Keratinocyte (primary cell): Measurements from ENCODE around the gene PSMD6. TPM values are rescaled to one million over a fixed set of nuclear protein-coding genes. Genes with fewer than 3 reads are reported as not detected.

ENCODE experiments used
- DNase-seq: peaks from one replicate; pipeline ENCODE4 v3.0.0-alpha.2; 2011; ENCODE audit warnings: low read depth, missing footprints, low spot score
- FAIRE-seq: peaks from 2 replicates; lab custom pipeline; 2011; peaks lifted over from hg19 to GRCh38; lab: Jason Lieb, UNC
- H2AFZ ChIP-seq: 2 replicates; pipeline ENCODE4 v1.6.0; 2012; ENCODE audit warnings: low read length, control low read depth, inconsistent platforms; ENCODE audit not compliant: control insufficient read depth
- H3K27ac ChIP-seq: 2 replicates; pipeline ENCODE4 v1.5.1; 2011; ENCODE audit warnings: low read length; ENCODE audit not compliant: control insufficient read depth, insufficient read depth
- H3K27me3 ChIP-seq: 3 replicates; pipeline ENCODE4 v1.6.0; 2011; ENCODE audit warnings: low read length; ENCODE audit not compliant: control insufficient read depth, insufficient read depth; ENCODE audit errors: extremely low read depth
- H3K36me3 ChIP-seq, 2 experiments: 2 replicates in 1 of 2; 3 replicates in 1 of 2; pipeline ENCODE4 v1.5.1; 2011; ENCODE audit warnings: low read length in 2 of 2, mild to moderate bottlenecking in 1 of 2; ENCODE audit not compliant: control insufficient read depth in 2 of 2, insufficient read depth in 2 of 2; ENCODE audit errors: extremely low read depth in 1 of 2
- H3K4me1 ChIP-seq: 3 replicates; pipeline ENCODE4 v1.5.1; 2011; ENCODE audit warnings: low read length; ENCODE audit not compliant: control insufficient read depth, insufficient read depth; ENCODE audit errors: extremely low read depth
- H3K4me2 ChIP-seq: 3 replicates; pipeline ENCODE4 v1.6.0; 2011; ENCODE audit warnings: low read depth, low read length; ENCODE audit not compliant: control insufficient read depth, insufficient read depth; ENCODE audit errors: extremely low read depth
- H3K4me3 ChIP-seq, 3 experiments: fragments of 200-600 bp in 1 of 3; sonication (generic) in 1 of 3; 2 replicates in 2 of 3; 3 replicates in 1 of 3; pipeline ENCODE4 v1.5.1; 2011 to 2016; ENCODE audit warnings: low read length in 3 of 3, mild to moderate bottlenecking in 3 of 3, control low read depth in 2 of 3, inconsistent platforms in 1 of 3, low read depth in 1 of 3, mixed read lengths in 1 of 3, mixed run types in 1 of 3, moderate library complexity in 1 of 3; ENCODE audit not compliant: control insufficient read depth in 2 of 3, insufficient read depth in 2 of 3; ENCODE audit errors: extremely low read depth in 1 of 3
- H3K79me2 ChIP-seq: 2 replicates; pipeline ENCODE4 v1.6.0; 2012; ENCODE audit warnings: low read length; ENCODE audit not compliant: control insufficient read depth, insufficient read depth
- H3K9ac ChIP-seq: 3 replicates; pipeline ENCODE4 v1.6.0; 2011; ENCODE audit warnings: low read length; ENCODE audit not compliant: control insufficient read depth, insufficient read depth; ENCODE audit errors: extremely low read depth
- H3K9me1 ChIP-seq: 3 replicates; pipeline ENCODE4 v1.6.0; 2011; ENCODE audit warnings: low read length; ENCODE audit not compliant: control insufficient read depth, insufficient read depth; ENCODE audit errors: extremely low read depth
- H3K9me3 ChIP-seq: 2 replicates; pipeline ENCODE4 v1.5.1; 2012; ENCODE audit warnings: low read depth, low read length; ENCODE audit not compliant: control insufficient read depth
- H4K20me1 ChIP-seq: 3 replicates; pipeline ENCODE4 v1.6.0; 2011; ENCODE audit warnings: low read length; ENCODE audit not compliant: control insufficient read depth, insufficient read depth; ENCODE audit errors: extremely low read depth
- CTCF ChIP-seq, 3 experiments: IDR thresholded peaks in 1 of 3; conservative IDR thresholded peaks in 1 of 3; optimal IDR thresholded peaks in 1 of 3; 2 replicates in 2 of 3; 3 replicates in 1 of 3; pipeline versions ENCODE3 to v1.5.1; 2011; ENCODE audit warnings: low read length in 3 of 3, mild to moderate bottlenecking in 3 of 3, moderate library complexity in 2 of 3, control low read depth in 1 of 3, inconsistent platforms in 1 of 3; ENCODE audit not compliant: insufficient read depth in 2 of 3; ENCODE audit errors: extremely low read depth in 1 of 3
- EZH2 ChIP-seq: IDR thresholded peaks from one replicate; pipeline ENCODE4 v1.6.1; 2012; ENCODE audit warnings: inconsistent platforms, mild to moderate bottlenecking, low read length, moderate library complexity
- dilution Hi-C: fragments of 300-500 bp; cut with MboI; formaldehyde crosslinking; loops from one replicate; pipeline ENCODE4 v1.7.0; 2020; ENCODE audit warnings: low sequenced_read_pairs; ENCODE audit not compliant: extremely low pct_ligation_motif_present
- polyA plus RNA-seq, 5 experiments: library from polyadenylated mRNA; depleted of rRNA in 3 of 5; stranded (reverse) in 3 of 5; stranded (forward) in 1 of 5; unstranded in 1 of 5; fragments of >200 nt; gene quantifications; 1 replicate in 1 of 5; 2 replicates in 3 of 5; 3 replicates in 1 of 5; pipeline versions ENCODE4 v1.2.1 to v1.2.3, GENCODE V29; 2011 to 2012; ENCODE audit warnings: missing spikeins in 2 of 5, low read depth in 1 of 5, low replicate concordance in 1 of 5

PSMD6 gene
- polyA plus RNA-seq, 1 donor (not counting 4 experiments of a cell fraction or from before 2014, with no cell fraction given): 100 TPM

DNA sequence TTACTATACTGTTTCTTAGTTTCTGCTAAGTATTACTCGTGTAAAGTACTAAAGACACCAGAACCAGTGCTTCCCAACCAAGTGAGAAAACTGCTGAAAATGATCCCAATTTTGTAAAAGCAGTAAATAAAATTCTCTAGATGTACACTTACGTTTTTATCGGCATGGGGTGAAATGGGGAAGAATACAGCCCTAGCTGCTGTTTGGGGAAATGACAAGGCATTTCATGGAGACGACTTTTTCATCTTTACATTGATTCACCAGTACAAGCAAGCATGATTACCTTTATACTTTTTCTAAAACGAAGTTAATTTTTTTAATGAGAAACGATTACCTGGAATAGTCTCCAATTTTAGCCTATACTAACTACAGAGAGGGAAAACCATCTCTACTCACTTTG, 1.4 kb downstream of the PSMD6 start:
- DNase-seq: no peak
- H3K4me1 ChIP-seq: peaks cover 22% of the 10 kb centered on the region
- dilution Hi-C loops: no loop called here
- peaks cover 31% of the 10 kb centered on the region for H3K79me2 ChIP-seq
- no peaks in the 10 kb centered on the region for H3K27me3 ChIP-seq
- H3K36me3 ChIP-seq: peaks cover 12 to 13% of the 10 kb centered on the region in 2 experiments
- H2AFZ ChIP-seq: no peak overlapping the region
- H3K4me3 ChIP-seq: peak overlapping the region; percentile 96 to 98 (median 97)
- FAIRE-seq: no peak
- H3K27ac ChIP-seq: no peak overlapping the region
- H3K9me1 ChIP-seq: peaks cover 2% of the 10 kb centered on the region
- peak overlapping the region; percentile 96 for H3K9ac ChIP-seq
- TF ChIP-seq CTCF (optimal IDR thresholded peaks at IDR 0.05 in 1 of 3, IDR thresholded peaks at IDR 0.05 in 1 of 3, conservative IDR thresholded peaks at IDR 0.05 in 1 of 3; ENCODE audit: extremely low read depth in 1 of 3, insufficient read depth in 2 of 3, low read length in 3 of 3) (no peak), EZH2 (no peak)
- H4K20me1 ChIP-seq: no peaks in the 10 kb centered on the region
- H3K4me2 ChIP-seq: peak overlapping the region; percentile 98
- no peaks in the 10 kb centered on the region for H3K9me3 ChIP-seq

DNA sequence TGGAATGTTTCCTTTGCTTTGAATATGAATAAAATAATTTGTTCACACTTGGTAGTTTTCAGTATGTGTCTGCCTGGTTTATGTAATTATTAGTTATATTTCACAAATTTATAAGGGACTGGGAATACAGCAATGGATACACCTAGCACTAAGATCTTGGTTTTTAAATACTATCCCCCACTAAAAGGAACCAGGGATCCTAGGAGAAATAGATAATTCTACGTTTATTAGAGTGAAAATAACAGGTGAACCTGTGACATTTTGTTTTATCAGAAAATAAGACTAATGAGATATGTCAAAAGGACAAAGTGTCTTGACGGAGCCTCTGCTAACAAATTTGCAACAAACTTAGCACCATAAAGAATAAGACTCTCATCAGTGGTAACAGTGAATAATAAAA, 3.4 kb downstream of the PSMD6 start:
- dilution Hi-C loops: no loop called here
- no peak overlapping the region for H2AFZ ChIP-seq
- TF ChIP-seq EZH2 (no peak), CTCF (optimal IDR thresholded peaks at IDR 0.05 in 1 of 3, IDR thresholded peaks at IDR 0.05 in 1 of 3, conservative IDR thresholded peaks at IDR 0.05 in 1 of 3; ENCODE audit: extremely low read depth in 1 of 3, insufficient read depth in 2 of 3, low read length in 3 of 3) (no peak)
- no peak overlapping the region for H3K4me3 ChIP-seq
- DNase-seq: no peak
- H3K4me2 ChIP-seq: no peak overlapping the region
- H3K4me1 ChIP-seq: peaks cover 23% of the 10 kb centered on the region
- H3K27me3 ChIP-seq: no peaks in the 10 kb centered on the region
- peaks cover 13 to 16% of the 10 kb centered on the region in 2 experiments for H3K36me3 ChIP-seq
- no peak overlapping the region for H3K27ac ChIP-seq
- peaks cover 2% of the 10 kb centered on the region for H3K9me1 ChIP-seq
- FAIRE-seq: no peak
- H4K20me1 ChIP-seq: no peaks in the 10 kb centered on the region
- H3K79me2 ChIP-seq: peaks cover 31% of the 10 kb centered on the region
- no peak overlapping the region for H3K9ac ChIP-seq
- no peaks in the 10 kb centered on the region for H3K9me3 ChIP-seq
